Mammary epithelial cell (primary cell): ENCODE measurements around the gene ZMYM3.

ENCODE experiments used
- CTCF ChIP-seq, 2 donors: IDR thresholded peaks in 1 of 2; conservative IDR thresholded peaks in 1 of 2; 2 replicates each; pipeline ENCODE4 v1.5.1; 2011 to 2012; ENCODE audit warnings: inconsistent platforms in 2 of 2, low read length in 2 of 2, mild to moderate bottlenecking in 2 of 2, control low read depth in 1 of 2, low read depth in 1 of 2; ENCODE audit not compliant: insufficient read depth in 1 of 2; ENCODE audit errors: extremely low read depth in 1 of 2
- EZH2 ChIP-seq: IDR thresholded peaks from 2 replicates; pipeline ENCODE4 v1.6.1; 2012; ENCODE audit warnings: low read length, inconsistent platforms, borderline replicate concordance

- TF ChIP-seq CTCF (conservative IDR thresholded peaks at IDR 0.05 in 1 of 2, IDR thresholded peaks at IDR 0.05 in 1 of 2; ENCODE audit: extremely low read depth in 1 of 2, insufficient read depth in 1 of 2, low read depth in 1 of 2, low read length in 2 of 2) (no peak), EZH2 (no peak)
These were observed 37.4 kb upstream of the ZMYM3 start for GRCh38 chrX:71291381-71291780.
